OCI-LY3 (cell line): ENCODE data around the gene MMAA.

Experiments used
- H2AFZ ChIP-seq: fragments of 200-600, 300-600 bp; shearing (Covaris generic); 2 replicates; pipeline ENCODE4 v1.6.0; 2014; ENCODE audit warnings: antibody characterized with exemption, low read depth, low read length
- H3K27ac ChIP-seq: fragments of 200-600, 300-600 bp; sonication (generic); 2 replicates; pipeline ENCODE4 v1.5.1; 2014; ENCODE audit warnings: mild to moderate bottlenecking, low read length, moderate library complexity, mixed read lengths
- H3K27me3 ChIP-seq: fragments of 200-600, 300-600 bp; sonication (generic); 2 replicates; pipeline ENCODE4 v1.6.1; 2014; ENCODE audit warnings: low read depth, low read length, mixed read lengths
- H3K36me3 ChIP-seq: fragments of 200-600, 300-600 bp; sonication (generic); replicated peaks from 2 replicates; pipeline ENCODE3; 2014; ENCODE audit warnings: low read depth, low read length, mixed read lengths
- H3K4me1 ChIP-seq: fragments of 300-600, 200-600 bp; sonication (generic); 2 replicates; pipeline ENCODE4 v1.6.1; 2014; ENCODE audit warnings: low read length, mixed read lengths
- H3K4me2 ChIP-seq: fragments of 200-600, 300-600 bp; sonication (generic); 2 replicates; pipeline ENCODE4 v1.6.1; 2014; ENCODE audit warnings: low read length, mixed read lengths
- H3K4me3 ChIP-seq: fragments of 300-600, 200-600 bp; sonication (generic); 2 replicates; pipeline ENCODE4 v1.5.1; 2014; ENCODE audit warnings: antibody characterized with exemption, mild to moderate bottlenecking, low read length, moderate library complexity
- H3K79me2 ChIP-seq: fragments of 300-600, 200-600 bp; shearing (Covaris generic); 2 replicates; pipeline ENCODE4 v1.6.1; 2014; ENCODE audit warnings: mild to moderate bottlenecking, low read length, mixed read lengths
- H3K9ac ChIP-seq: fragments of 300-600, 200-600 bp; shearing (Covaris generic); 2 replicates; pipeline ENCODE4 v1.6.0; 2014; ENCODE audit warnings: mild to moderate bottlenecking, low read length, moderate library complexity
- H3K9me3 ChIP-seq: fragments of 200-600, 300-600 bp; shearing (Covaris generic); 2 replicates; pipeline ENCODE4 v1.6.1; 2014; ENCODE audit warnings: low read length, mixed read lengths; ENCODE audit not compliant: insufficient read depth
- H4K20me1 ChIP-seq: fragments of 200-600, 300-600 bp; sonication (generic); 2 replicates; pipeline ENCODE4 v1.6.1; 2016; ENCODE audit warnings: low read length, mixed read lengths; ENCODE audit not compliant: insufficient read depth
- EZH2phosphoT487 ChIP-seq: fragments of 200-600 bp; shearing (Covaris generic); IDR thresholded peaks from 2 replicates; pipeline ENCODE4 v1.6.1; 2018; ENCODE audit warnings: antibody characterized with exemption, mixed run types, low read depth
- TF ChIP-seq, protein P1 (sequence below): fragments of 200-600, 300-600 bp; sonication (generic); IDR thresholded peaks from 2 replicates; pipeline ENCODE4 v1.5.1; 2014; ENCODE audit warnings: antibody characterized with exemption, low read length, low read depth

The MMAA gene

DNA sequence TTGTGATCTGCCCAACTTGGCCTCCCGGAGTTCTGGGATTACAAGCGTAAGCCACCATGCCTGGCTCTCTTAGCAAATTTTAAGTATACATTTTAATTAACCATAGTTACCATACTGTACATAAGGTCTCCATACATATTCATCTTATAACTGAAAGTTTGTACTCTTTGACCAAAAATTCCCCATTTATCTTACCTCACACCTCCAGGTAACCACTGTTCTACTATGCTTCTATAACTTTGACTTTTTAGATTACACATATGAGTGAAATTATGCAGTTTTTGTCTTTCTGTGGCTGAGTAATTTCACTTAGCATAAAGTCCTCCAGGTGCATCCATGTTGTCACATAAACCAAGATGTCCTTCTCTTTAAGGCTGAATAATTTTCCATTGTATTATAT lies 78.1 kb downstream of the MMAA start:
- Histone ChIP-seq H2AFZ (no peak overlapping the region), H3K36me3 (no peaks in the 10 kb centered on the region), H3K9ac (no peak overlapping the region), H3K27me3 (no peaks in the 10 kb centered on the region), H3K4me3 (no peak overlapping the region), H3K27ac (no peak overlapping the region), H3K4me1 (no peaks in the 10 kb centered on the region), H3K79me2 (no peaks in the 10 kb centered on the region), H4K20me1 (no peaks in the 10 kb centered on the region), H3K4me2 (no peak overlapping the region), H3K9me3 (peaks cover 4% of the 10 kb centered on the region; the same call in 1 of the 2 replicates)
- no peak for TF ChIP-seq EZH2phosphoT487
- TF ChIP-seq, protein P1, sequence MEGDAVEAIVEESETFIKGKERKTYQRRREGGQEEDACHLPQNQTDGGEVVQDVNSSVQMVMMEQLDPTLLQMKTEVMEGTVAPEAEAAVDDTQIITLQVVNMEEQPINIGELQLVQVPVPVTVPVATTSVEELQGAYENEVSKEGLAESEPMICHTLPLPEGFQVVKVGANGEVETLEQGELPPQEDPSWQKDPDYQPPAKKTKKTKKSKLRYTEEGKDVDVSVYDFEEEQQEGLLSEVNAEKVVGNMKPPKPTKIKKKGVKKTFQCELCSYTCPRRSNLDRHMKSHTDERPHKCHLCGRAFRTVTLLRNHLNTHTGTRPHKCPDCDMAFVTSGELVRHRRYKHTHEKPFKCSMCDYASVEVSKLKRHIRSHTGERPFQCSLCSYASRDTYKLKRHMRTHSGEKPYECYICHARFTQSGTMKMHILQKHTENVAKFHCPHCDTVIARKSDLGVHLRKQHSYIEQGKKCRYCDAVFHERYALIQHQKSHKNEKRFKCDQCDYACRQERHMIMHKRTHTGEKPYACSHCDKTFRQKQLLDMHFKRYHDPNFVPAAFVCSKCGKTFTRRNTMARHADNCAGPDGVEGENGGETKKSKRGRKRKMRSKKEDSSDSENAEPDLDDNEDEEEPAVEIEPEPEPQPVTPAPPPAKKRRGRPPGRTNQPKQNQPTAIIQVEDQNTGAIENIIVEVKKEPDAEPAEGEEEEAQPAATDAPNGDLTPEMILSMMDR = no peak

DNA sequence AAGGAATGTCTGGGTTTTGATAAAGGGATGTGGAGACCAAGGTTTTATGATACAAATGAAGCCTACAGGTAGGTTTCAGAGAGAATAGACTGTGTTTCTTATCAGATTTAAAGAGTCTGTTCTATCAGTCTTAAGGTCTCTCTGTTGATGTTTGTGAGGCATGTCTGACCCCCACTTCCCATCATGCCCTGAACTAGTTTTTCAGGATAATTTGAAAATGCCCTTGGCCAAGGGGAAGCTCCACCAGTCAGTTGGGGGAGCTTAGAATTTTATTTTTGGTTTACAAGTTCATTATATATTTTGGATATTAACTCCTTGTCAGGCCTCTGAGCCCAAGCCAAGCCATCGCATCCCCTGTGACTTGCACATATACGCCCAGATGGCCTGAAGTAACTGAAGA lies 79.3 kb downstream of the MMAA start:
- H3K4me3 ChIP-seq = no peak overlapping the region
- no peaks in the 10 kb centered on the region for H3K27me3 ChIP-seq
- H3K27ac ChIP-seq = no peak overlapping the region
- peaks cover 4% of the 10 kb centered on the region; the same call in 1 of the 2 replicates for H3K9me3 ChIP-seq
- H3K4me1 ChIP-seq = no peaks in the 10 kb centered on the region
- H3K4me2 ChIP-seq = no peak overlapping the region
- H2AFZ ChIP-seq = no peak overlapping the region
- no peak overlapping the region for H3K9ac ChIP-seq
- TF ChIP-seq EZH2phosphoT487 = no peak
- TF ChIP-seq, protein P1 = no peak
- H3K79me2 ChIP-seq = no peaks in the 10 kb centered on the region
- no peaks in the 10 kb centered on the region for H3K36me3 ChIP-seq
- no peaks in the 10 kb centered on the region for H4K20me1 ChIP-seq

DNA sequence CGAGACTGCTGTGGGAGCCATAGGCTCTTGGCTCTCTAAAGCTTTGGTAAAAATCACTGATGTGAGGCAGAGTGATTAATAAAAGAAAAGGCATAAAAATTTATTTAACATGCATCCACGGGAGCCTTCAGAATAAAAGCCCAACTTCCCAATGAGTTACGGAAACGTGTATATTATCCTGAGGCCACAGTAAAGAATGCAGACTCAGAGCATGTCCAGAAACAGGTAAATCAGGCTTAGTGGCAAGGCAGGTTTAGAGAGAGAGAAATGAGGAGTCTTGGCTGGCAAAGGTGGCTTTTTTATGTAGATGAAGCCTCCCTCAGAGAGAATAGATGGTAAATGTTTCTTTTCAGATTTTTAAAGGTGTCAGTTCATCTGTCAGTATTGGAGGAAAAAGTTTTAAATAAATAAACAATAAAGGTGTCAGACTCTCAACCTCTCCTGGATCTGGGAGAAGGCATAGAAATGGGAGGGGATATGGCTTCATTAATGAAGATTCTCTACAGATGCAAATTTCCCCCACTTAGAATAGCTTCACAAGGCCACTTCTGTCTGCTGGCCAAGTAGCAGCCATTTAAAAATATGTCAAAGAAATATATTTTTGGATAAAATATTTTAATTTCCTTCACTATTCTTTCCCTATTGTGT lies 84.8 kb downstream of the MMAA start:
- H3K9me3 ChIP-seq = no peaks in the 10 kb centered on the region
- H3K4me3 ChIP-seq = no peak overlapping the region
- no peak overlapping the region for H2AFZ ChIP-seq
- TF ChIP-seq EZH2phosphoT487 = no peak
- TF ChIP-seq, protein P1 = no peak
- H3K4me2 ChIP-seq = no peak overlapping the region
- no peaks in the 10 kb centered on the region for H4K20me1 ChIP-seq
- H3K27me3 ChIP-seq = no peaks in the 10 kb centered on the region
- no peaks in the 10 kb centered on the region for H3K79me2 ChIP-seq
- H3K9ac ChIP-seq = no peak overlapping the region
- no peak overlapping the region for H3K27ac ChIP-seq
- H3K36me3 ChIP-seq = no peaks in the 10 kb centered on the region
- no peaks in the 10 kb centered on the region for H3K4me1 ChIP-seq

DNA sequence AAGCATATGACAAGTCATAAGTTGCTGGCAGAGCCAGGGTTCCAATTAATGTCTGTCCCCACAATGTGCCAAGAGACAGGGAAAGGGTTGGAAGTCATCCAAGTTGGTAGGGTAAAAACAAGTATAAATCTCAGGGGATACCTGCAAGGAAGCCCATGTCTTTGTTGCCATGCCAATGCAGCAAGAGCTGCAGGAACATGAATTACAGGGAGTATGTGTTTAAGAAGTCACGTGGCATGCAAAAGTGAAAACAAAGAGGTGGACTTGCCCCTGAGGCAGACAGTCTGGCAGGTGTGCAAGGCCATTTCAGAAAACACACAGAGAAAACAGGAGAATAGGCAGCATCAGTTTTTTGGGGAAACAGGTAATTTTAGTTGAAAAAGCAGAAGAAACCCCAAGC lies 90.2 kb downstream of the MMAA start:
- H3K36me3 ChIP-seq = peaks cover 3% of the 10 kb centered on the region
- H3K4me1 ChIP-seq = no peaks in the 10 kb centered on the region
- no peak overlapping the region for H2AFZ ChIP-seq
- no peaks in the 10 kb centered on the region for H3K79me2 ChIP-seq
- no peak overlapping the region for H3K27ac ChIP-seq
- no peak overlapping the region for H3K9ac ChIP-seq
- H3K27me3 ChIP-seq = no peaks in the 10 kb centered on the region
- H3K4me2 ChIP-seq = no peak overlapping the region
- TF ChIP-seq EZH2phosphoT487 = no peak
- TF ChIP-seq, protein P1 = no peak
- H4K20me1 ChIP-seq = no peaks in the 10 kb centered on the region
- peaks cover 13% of the 10 kb centered on the region; the same call in 1 of the 2 replicates for H3K9me3 ChIP-seq
- H3K4me3 ChIP-seq = no peak overlapping the region
